ENCODE results near the gene NDE1. TPM values are rescaled to one million over a fixed set of nuclear protein-coding genes. Genes with fewer than 3 reads are reported as not detected.

Gene NDE1
- total RNA-seq, 3 donors from 2014 or later: 19.0 to 34.7 (median 34.1) TPM

DNA sequence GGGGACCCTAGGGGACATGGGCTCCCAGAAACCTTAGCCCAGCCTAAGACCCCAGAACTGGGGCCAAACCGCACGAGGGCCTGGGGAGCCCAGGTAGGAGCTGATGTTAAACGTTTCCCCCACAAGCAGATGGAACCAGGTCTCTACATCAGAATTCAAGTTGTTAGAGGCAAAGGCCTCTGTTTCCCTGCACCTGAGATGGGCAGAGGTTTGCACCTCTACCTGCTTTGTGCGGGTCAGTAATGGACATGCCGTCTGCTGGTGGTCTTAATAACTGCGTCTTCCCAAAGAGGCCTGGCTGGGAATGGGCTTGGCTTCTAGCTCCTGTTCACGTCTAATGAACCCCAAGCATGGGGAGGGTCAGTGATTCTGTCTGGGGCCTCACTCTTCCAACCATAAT, 79.1 kb downstream of the NDE1 start:
- Histone ChIP-seq H3K27ac (no peak overlapping the region), H3K27me3 (no peaks in the 10 kb centered on the region), H3K4me3 (no peak overlapping the region), H3K4me1 (no peaks in the 10 kb centered on the region), H3K9me3 (no peaks in the 10 kb centered on the region), H3K36me3 (no peaks in the 10 kb centered on the region)
- no peak for DNase-seq (ENCODE audit: low spot score in 2 of 2)
- TF ChIP-seq POLR2A (IDR thresholded peaks at IDR 0.05) (no peak), POLR2AphosphoS5 (IDR thresholded peaks at IDR 0.05) (no peak)
- TF ChIP-seq, protein P1, sequence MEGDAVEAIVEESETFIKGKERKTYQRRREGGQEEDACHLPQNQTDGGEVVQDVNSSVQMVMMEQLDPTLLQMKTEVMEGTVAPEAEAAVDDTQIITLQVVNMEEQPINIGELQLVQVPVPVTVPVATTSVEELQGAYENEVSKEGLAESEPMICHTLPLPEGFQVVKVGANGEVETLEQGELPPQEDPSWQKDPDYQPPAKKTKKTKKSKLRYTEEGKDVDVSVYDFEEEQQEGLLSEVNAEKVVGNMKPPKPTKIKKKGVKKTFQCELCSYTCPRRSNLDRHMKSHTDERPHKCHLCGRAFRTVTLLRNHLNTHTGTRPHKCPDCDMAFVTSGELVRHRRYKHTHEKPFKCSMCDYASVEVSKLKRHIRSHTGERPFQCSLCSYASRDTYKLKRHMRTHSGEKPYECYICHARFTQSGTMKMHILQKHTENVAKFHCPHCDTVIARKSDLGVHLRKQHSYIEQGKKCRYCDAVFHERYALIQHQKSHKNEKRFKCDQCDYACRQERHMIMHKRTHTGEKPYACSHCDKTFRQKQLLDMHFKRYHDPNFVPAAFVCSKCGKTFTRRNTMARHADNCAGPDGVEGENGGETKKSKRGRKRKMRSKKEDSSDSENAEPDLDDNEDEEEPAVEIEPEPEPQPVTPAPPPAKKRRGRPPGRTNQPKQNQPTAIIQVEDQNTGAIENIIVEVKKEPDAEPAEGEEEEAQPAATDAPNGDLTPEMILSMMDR (IDR thresholded peaks at IDR 0.05): no peak
- intact Hi-C loops (cut with DNase I; ENCODE audit: low total_unique reads): no loop called here

DNA sequence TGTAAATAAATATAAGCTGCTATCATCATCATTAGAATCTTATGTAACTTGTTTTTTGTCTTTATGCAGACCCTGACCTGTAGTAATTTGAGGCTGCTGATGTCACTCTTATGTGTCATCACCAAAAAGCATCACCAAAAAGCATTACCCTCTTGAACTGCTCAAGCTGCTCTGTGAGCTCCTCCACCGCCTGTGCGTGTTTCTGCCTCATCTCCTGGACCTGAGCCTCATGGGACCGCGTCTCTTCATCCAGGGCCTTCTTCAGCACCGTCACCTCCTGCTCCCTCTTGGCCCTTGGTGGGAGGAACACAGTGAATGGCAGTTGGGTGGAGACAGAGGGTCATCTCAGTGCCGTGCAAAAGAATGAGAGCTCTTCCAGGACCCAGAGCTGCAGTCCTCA, 82.4 kb downstream of the NDE1 start:
- no peaks in the 10 kb centered on the region for H3K9me3 ChIP-seq
- H3K4me1 ChIP-seq: no peaks in the 10 kb centered on the region
- no peak overlapping the region for H3K4me3 ChIP-seq
- H3K27ac ChIP-seq: no peak overlapping the region
- no peak for DNase-seq (ENCODE audit: low spot score in 2 of 2)
- H3K36me3 ChIP-seq: no peaks in the 10 kb centered on the region
- intact Hi-C loops (cut with DNase I; ENCODE audit: low total_unique reads): no loop called here
- TF ChIP-seq POLR2AphosphoS5 (IDR thresholded peaks at IDR 0.05) (no peak), POLR2A (IDR thresholded peaks at IDR 0.05) (no peak)
- TF ChIP-seq, protein P1 (IDR thresholded peaks at IDR 0.05): no peak
- no peaks in the 10 kb centered on the region for H3K27me3 ChIP-seq

DNA sequence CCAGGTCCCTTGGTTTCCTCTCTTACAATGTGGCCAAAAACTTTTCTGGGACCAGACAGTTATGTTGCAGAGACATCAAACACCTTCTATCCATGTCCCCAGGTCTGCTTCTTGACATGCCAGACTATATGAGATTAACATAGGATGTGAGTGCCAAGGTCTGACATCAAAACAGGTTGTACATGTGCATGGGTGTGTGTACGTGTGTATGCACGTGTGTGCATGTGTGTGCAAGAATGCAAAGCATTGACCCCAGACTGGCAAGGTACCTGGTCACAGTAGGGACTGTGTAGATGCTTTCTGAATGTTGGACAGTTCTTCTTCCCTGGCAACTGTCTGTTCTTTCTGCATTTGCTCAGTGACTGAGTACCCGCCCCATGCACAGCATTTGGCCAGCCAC, 85.6 kb downstream of the NDE1 start:
- Histone ChIP-seq H3K27ac (no peak overlapping the region), H3K9me3 (peaks cover 0 to 1% of the 10 kb centered on the region in 2 donors), H3K27me3 (no peaks in the 10 kb centered on the region), H3K4me3 (no peak overlapping the region), H3K4me1 (no peaks in the 10 kb centered on the region), H3K36me3 (no peaks in the 10 kb centered on the region)
- intact Hi-C loops (cut with DNase I; ENCODE audit: low total_unique reads): no loop called here
- DNase-seq (ENCODE audit: low spot score in 2 of 2): no peak
- TF ChIP-seq POLR2AphosphoS5 (IDR thresholded peaks at IDR 0.05) (no peak), POLR2A (IDR thresholded peaks at IDR 0.05) (no peak)

DNA sequence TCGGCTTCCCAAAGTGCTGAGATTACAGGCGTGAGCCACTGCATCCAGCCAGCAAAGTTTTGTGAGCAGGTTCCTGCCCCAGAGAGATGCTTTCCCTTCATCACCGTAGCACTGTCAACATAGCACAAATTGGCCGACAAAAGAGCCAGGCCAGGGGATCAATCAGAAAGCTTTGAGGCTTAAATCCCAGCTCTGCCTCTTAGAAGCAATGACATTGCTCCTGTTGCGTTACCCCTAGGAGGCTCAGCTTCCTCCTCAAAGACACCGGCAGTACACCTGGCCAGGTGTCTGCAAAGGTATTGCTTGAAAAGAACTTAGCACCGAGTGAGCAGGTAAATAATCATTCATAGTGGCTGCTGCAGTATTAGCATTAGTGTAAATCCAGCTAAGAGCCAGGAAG, 86.5 kb downstream of the NDE1 start:
- DNase-seq (ENCODE audit: low spot score in 2 of 2): no peak
- Histone ChIP-seq H3K9me3 (peaks cover 0 to 6% of the 10 kb centered on the region in 2 donors), H3K4me3 (no peak overlapping the region), H3K27ac (no peak overlapping the region), H3K36me3 (no peaks in the 10 kb centered on the region), H3K27me3 (no peaks in the 10 kb centered on the region), H3K4me1 (no peaks in the 10 kb centered on the region)
- intact Hi-C loops (cut with DNase I; ENCODE audit: low total_unique reads): no loop called here
- TF ChIP-seq POLR2A (IDR thresholded peaks at IDR 0.05) (no peak), POLR2AphosphoS5 (IDR thresholded peaks at IDR 0.05) (no peak)
- TF ChIP-seq, protein P1 (IDR thresholded peaks at IDR 0.05): no peak

DNA sequence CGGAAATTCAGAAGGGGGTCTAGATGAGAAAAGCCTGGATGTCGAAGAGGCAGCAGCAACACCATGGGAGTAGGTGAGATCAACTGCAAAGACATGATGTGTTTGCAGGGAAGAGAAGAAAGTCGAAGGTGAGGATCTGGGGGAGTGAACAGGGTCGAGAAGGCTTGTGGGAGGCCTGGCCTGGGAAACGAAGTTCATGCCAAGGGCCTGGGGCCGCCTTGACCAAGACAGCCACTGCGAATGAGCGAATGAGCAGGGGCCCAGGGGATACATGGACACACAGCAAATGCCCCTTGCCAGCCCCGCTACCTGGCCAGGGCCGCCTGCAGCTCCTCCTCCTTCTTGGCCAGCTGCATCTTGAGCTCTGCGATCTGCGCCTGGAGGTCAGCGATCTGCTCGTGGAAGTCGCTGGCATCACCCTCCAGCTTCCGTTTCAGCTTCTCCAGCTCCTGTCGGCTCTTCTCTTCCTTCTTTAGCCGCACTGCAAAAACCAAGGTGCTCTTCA, 87.1 kb downstream of the NDE1 start:
- DNase-seq (ENCODE audit: low spot score in 2 of 2): no peak
- intact Hi-C loops (cut with DNase I; ENCODE audit: low total_unique reads): no loop called here
- H3K36me3 ChIP-seq: no peaks in the 10 kb centered on the region
- no peaks in the 10 kb centered on the region for H3K27me3 ChIP-seq
- no peak overlapping the region for H3K4me3 ChIP-seq
- no peaks in the 10 kb centered on the region for H3K4me1 ChIP-seq
- peaks cover 0 to 6% of the 10 kb centered on the region in 2 donors for H3K9me3 ChIP-seq
- TF ChIP-seq POLR2AphosphoS5 (IDR thresholded peaks at IDR 0.05) (no peak), POLR2A (IDR thresholded peaks at IDR 0.05) (no peak)
- TF ChIP-seq, protein P1 (IDR thresholded peaks at IDR 0.05): no peak
- H3K27ac ChIP-seq: no peak overlapping the region

DNA sequence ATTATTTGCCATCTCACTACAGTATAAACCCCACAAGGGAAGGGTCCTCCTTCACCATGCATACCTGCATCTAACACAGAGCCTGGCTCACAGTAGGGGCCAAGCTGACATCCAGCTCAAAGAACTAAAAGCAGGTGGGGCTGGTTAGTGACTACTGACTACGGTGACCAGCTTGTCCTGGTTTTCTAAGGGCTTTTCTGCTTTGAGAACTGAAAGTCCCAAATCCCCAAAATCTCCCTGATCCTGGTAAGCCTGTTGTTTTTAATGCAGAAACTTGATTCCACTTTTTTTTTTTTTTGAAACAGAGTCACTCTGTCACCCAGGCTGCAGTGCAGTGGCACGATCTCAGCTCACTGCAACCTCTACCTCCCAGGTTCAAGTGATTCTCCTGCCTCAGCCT, 89.4 kb downstream of the NDE1 start:
- no peak for DNase-seq (ENCODE audit: low spot score in 2 of 2)
- Histone ChIP-seq H3K36me3 (no peaks in the 10 kb centered on the region), H3K4me1 (no peaks in the 10 kb centered on the region), H3K27me3 (no peaks in the 10 kb centered on the region), H3K9me3 (peaks cover 0 to 6% of the 10 kb centered on the region in 2 donors), H3K27ac (no peak overlapping the region), H3K4me3 (no peak overlapping the region)
- intact Hi-C loops (cut with DNase I; ENCODE audit: low total_unique reads): no loop called here
- TF ChIP-seq, protein P1 (IDR thresholded peaks at IDR 0.05): no peak
- TF ChIP-seq POLR2AphosphoS5 (IDR thresholded peaks at IDR 0.05) (no peak), POLR2A (IDR thresholded peaks at IDR 0.05) (no peak)
